Measurements from ENCODE around the gene MED17.

Gene MED17

GRCh38 chr11:93746101-93746500 is 38.0 kb upstream of the MED17 start:
- no peak for TF ChIP-seq GATA2 (IDR thresholded peaks at IDR 0.05; ENCODE audit: low read depth, low read length)

DNA sequence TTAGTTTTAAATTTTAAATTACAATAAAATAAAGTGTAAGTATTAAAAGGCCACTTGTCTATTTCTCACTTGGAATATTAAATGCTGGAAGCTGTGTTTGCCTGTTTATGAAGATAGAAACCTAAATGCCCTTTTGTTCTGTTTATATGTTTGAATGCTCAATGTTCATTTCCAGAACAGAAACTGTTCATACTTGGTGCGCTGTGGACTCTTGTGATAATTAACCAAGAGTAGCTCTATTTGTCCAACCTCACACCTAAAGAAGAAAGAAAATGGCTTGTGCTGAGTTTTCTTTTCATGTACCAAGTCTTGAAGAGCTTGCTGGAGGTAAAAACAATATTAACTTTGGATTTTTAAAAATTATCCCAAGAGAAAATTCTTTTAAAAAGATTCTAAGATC is 37.0 kb upstream of the MED17 start:
- no peak for TF ChIP-seq GATA2 (IDR thresholded peaks at IDR 0.05; ENCODE audit: low read depth, low read length)
- no peak for TF ChIP-seq GATA3 (IDR thresholded peaks at IDR 0.05; ENCODE audit: low read depth, low read length)

DNA sequence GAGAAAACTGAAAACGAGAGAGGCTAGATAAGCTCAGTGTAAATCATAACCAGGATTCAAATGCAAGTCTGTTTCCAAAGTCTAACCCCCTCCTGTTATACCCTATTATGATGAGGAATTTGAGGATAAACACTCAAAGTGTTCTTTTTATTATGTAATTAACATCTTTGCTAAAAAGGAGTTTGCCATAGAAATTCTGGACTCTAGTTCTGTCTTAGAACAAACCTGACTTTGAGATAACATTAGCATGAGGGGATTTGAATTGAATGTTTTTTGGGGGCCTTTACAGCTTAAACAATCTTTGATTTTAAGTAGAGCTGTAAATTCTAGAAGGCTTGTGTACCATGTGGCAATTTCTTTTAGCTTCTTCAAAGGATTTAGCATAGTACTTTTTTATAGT is 33.1 kb upstream of the MED17 start:
- TF ChIP-seq GATA2 (IDR thresholded peaks at IDR 0.05; ENCODE audit: low read depth, low read length) (no peak), GATA3 (IDR thresholded peaks at IDR 0.05; ENCODE audit: low read depth, low read length) (no peak)

GRCh38 chr11:93753241-93753640 is 30.8 kb upstream of the MED17 start:
- TF ChIP-seq GATA3 (IDR thresholded peaks at IDR 0.05; ENCODE audit: low read depth, low read length) (no peak), GATA2 (IDR thresholded peaks at IDR 0.05; ENCODE audit: low read depth, low read length) (no peak)

GRCh38 chr11:93756748-93757147 is 27.3 kb upstream of the MED17 start:
- TF ChIP-seq GATA3 (IDR thresholded peaks at IDR 0.05; ENCODE audit: low read depth, low read length) (no peak), GATA2 (IDR thresholded peaks at IDR 0.05; ENCODE audit: low read depth, low read length) (no peak)

GRCh38 chr11:93757301-93757700 is 26.8 kb upstream of the MED17 start:
- no peak for TF ChIP-seq GATA3 (IDR thresholded peaks at IDR 0.05; ENCODE audit: low read depth, low read length)
- TF ChIP-seq GATA2 (IDR thresholded peaks at IDR 0.05; ENCODE audit: low read depth, low read length) = no peak

GRCh38 chr11:93757924-93758865 is 25.9 kb upstream of the MED17 start:
- TF ChIP-seq GATA2 (IDR thresholded peaks at IDR 0.05; ENCODE audit: low read depth, low read length) = no peak
- no peak for TF ChIP-seq GATA3 (IDR thresholded peaks at IDR 0.05; ENCODE audit: low read depth, low read length)

- TF ChIP-seq GATA2 (IDR thresholded peaks at IDR 0.05; ENCODE audit: low read depth, low read length) (no peak), GATA3 (IDR thresholded peaks at IDR 0.05; ENCODE audit: low read depth, low read length) (no peak)
Measured at GRCh38 chr11:93761910-93762309, 22.2 kb upstream of the MED17 start.

DNA sequence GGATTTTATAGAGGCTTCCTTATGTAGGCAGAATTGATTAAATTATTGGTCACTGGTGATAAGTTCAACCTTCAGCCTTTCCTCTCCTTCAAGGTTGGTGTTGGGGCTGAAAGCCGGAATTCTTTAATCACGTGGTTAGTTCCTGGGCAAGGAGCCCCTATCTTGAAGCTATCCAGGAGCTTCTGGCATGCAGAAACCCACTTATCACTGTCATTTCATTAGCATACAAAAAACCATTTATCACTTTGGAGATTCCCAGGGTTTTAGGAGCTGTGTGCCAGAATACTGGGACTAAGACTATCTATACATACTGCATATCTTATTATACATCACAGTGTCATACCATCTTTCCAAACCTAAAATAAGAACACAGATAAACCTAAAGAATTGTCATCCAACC is 18.5 kb upstream of the MED17 start:
- TF ChIP-seq GATA2 (IDR thresholded peaks at IDR 0.05; ENCODE audit: low read depth, low read length) (no peak), GATA3 (IDR thresholded peaks at IDR 0.05; ENCODE audit: low read depth, low read length) (no peak)

DNA sequence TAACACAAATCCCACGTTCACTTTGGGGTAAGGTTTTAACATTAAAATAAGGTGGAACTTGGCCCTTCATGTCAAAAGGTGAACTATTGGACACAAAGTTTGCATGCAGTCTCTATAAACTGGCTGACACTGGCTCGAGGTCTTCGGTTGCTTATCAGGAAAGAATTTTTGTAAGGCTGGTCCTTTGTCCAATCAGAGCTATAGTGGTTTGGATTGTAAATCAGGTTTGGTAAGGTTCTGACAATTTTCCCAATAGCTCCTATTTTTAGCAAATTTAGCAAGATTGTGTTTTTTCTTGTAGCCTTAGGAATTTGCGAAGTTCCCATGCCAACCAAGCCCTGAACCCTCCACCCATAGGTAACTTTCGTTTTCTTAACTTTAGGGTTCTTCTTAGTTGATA is 17.6 kb upstream of the MED17 start:
- no peak for TF ChIP-seq GATA3 (IDR thresholded peaks at IDR 0.05; ENCODE audit: low read depth, low read length)
- TF ChIP-seq GATA2 (IDR thresholded peaks at IDR 0.05; ENCODE audit: low read depth, low read length) = no peak

DNA sequence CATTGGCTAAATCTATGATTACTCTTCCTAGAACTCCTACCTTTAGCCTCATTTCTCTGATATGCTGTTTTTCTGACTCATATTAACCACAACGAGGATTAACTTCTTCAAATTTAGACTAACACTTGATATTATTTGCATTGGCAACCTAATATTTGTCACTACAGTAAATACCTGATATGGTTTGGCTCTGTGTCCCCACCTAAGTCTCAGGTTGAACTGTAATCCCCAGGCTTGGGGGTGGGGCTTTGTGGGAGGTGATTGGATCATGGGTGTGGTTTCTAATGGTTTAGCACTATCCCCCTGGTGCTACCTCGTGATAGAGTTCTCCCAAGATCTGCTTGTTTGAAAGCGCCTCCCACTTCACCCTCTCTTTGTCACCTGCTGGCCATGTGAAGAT is 17.1 kb upstream of the MED17 start:
- TF ChIP-seq GATA2 (IDR thresholded peaks at IDR 0.05; ENCODE audit: low read depth, low read length) (no peak), GATA3 (IDR thresholded peaks at IDR 0.05; ENCODE audit: low read depth, low read length) (no peak)

GRCh38 chr11:93770160-93770559 is 13.9 kb upstream of the MED17 start:
- no peak for TF ChIP-seq GATA2 (IDR thresholded peaks at IDR 0.05; ENCODE audit: low read depth, low read length)
- TF ChIP-seq GATA3 (IDR thresholded peaks at IDR 0.05; ENCODE audit: low read depth, low read length) = no peak

DNA sequence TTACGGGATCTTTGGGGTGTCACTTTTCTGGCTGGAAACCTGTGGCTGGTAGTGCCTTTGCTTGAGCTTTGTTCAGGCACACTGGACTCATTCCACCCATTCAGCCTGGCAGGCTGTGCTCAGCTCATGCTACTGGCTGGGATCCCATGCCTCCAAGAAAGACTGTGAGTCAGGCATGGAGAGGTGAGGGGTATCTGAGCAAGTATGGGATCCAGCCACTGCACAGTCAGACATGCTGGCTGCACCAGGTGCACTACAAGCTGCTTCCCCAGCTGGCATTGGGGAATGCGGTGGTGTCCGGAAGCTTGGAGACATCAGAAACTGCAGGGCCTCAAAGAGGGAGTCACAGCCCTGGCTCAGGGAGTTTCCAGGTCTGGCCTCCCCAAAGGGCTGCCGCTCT is 12.0 kb upstream of the MED17 start:
- TF ChIP-seq GATA2 (IDR thresholded peaks at IDR 0.05; ENCODE audit: low read depth, low read length) (no peak), GATA3 (IDR thresholded peaks at IDR 0.05; ENCODE audit: low read depth, low read length) (no peak)

GRCh38 chr11:93773045-93773477 is 11.0 kb upstream of the MED17 start:
- TF ChIP-seq GATA3 (IDR thresholded peaks at IDR 0.05; ENCODE audit: low read depth, low read length) = no peak

- TF ChIP-seq GATA3 (IDR thresholded peaks at IDR 0.05; ENCODE audit: low read depth, low read length) = no peak
- no peak for TF ChIP-seq GATA2 (IDR thresholded peaks at IDR 0.05; ENCODE audit: low read depth, low read length)
Measured at GRCh38 chr11:93773601-93774200, 10.4 kb upstream of the MED17 start.

Data from SH-SY5Y (cell line).